Liver (tissue), 9 donors: ENCODE measurements around the gene IL32. TPM values are rescaled to one million over a fixed set of nuclear protein-coding genes. Genes with fewer than 3 reads are reported as not detected.

Experiments used
- DNase-seq: peaks from one replicate; pipeline ENCODE4 v3.0.0-alpha.2; 2017; ENCODE audit warnings: low spot score
- H3K27ac ChIP-seq, 2 donors: one replicate each; pipeline ENCODE4 v1.7.0; 2013; ENCODE audit warnings: inconsistent platforms in 2 of 2, low read length in 2 of 2, control low read depth in 1 of 2, low read depth in 1 of 2, mild to moderate bottlenecking in 1 of 2
- H3K27me3 ChIP-seq, 4 donors: one replicate each; pipeline versions ENCODE4 v1.6.1 to v1.7.0; 2013; ENCODE audit warnings: low read length in 3 of 4, inconsistent platforms in 1 of 4, mild to moderate bottlenecking in 1 of 4, moderate library complexity in 1 of 4; ENCODE audit not compliant: control insufficient read depth in 4 of 4, insufficient read depth in 4 of 4
- H3K36me3 ChIP-seq, 4 donors: one replicate each; pipeline versions ENCODE4 v1.6.1 to v1.7.0; 2013; ENCODE audit warnings: low read length in 3 of 4, mild to moderate bottlenecking in 3 of 4, low read depth in 1 of 4, moderate library complexity in 1 of 4; ENCODE audit not compliant: control insufficient read depth in 4 of 4, insufficient read depth in 3 of 4
- H3K4me1 ChIP-seq, 4 donors: one replicate each; pipeline versions ENCODE4 v1.6.1 to v1.7.0; 2013; ENCODE audit warnings: low read length in 3 of 4, mild to moderate bottlenecking in 3 of 4, moderate library complexity in 1 of 4; ENCODE audit not compliant: control insufficient read depth in 4 of 4, insufficient read depth in 4 of 4
- H3K4me3 ChIP-seq, 3 donors: one replicate each; pipeline versions ENCODE4 v1.6.1 to v1.7.0; 2013; ENCODE audit warnings: low read length in 3 of 3, control low read depth in 1 of 3, low read depth in 1 of 3, mild to moderate bottlenecking in 1 of 3
- H3K9ac ChIP-seq, 2 donors: one replicate each; pipeline ENCODE4 v1.7.0; 2013; ENCODE audit warnings: low read length in 2 of 2, mild to moderate bottlenecking in 2 of 2, moderate library complexity in 2 of 2, control low read depth in 1 of 2, low read depth in 1 of 2
- H3K9me3 ChIP-seq, 4 donors: one replicate each; pipeline versions ENCODE4 v1.6.1 to v1.7.0; 2013; ENCODE audit warnings: low read length in 3 of 4; ENCODE audit not compliant: control insufficient read depth in 4 of 4
- CTCF ChIP-seq: fragments of 150-350 bp; IDR thresholded peaks from 2 replicates; pipeline ENCODE4 v1.5.1; 2017; ENCODE audit warnings: improper control_type of control experiment, low read depth, low read length; ENCODE audit not compliant: missing input control
- FOXA2 ChIP-seq: IDR thresholded peaks from 2 replicates; pipeline ENCODE4 v1.6.1; 2016; ENCODE audit warnings: antibody characterized with exemption
- GABPA ChIP-seq, 2 donors: IDR thresholded peaks in 1 of 2; conservative IDR thresholded peaks in 1 of 2; 2 replicates each; pipeline ENCODE4 v1.6.1; 2016; ENCODE audit warnings: antibody characterized with exemption in 2 of 2, mild to moderate bottlenecking in 1 of 2, moderate library complexity in 1 of 2
- RAD21 ChIP-seq, 2 donors: IDR thresholded peaks; 2 replicates each; pipeline ENCODE4 v1.6.1; 2016; ENCODE audit warnings: antibody characterized with exemption in 2 of 2, mild to moderate bottlenecking in 2 of 2
- RXRA ChIP-seq, 2 donors: IDR thresholded peaks; 2 replicates each; pipeline ENCODE4 v1.6.1; 2017 to 2018; ENCODE audit warnings: antibody characterized with exemption in 2 of 2, mild to moderate bottlenecking in 1 of 2
- SP1 ChIP-seq: IDR thresholded peaks from 2 replicates; pipeline ENCODE4 v1.6.1; 2018; ENCODE audit warnings: antibody characterized with exemption, mild to moderate bottlenecking
- YY1 ChIP-seq: IDR thresholded peaks from 2 replicates; pipeline ENCODE4 v1.6.1; 2016; ENCODE audit warnings: antibody characterized with exemption, mild to moderate bottlenecking
- ZBTB33 ChIP-seq: IDR thresholded peaks from 2 replicates; pipeline ENCODE4 v1.6.1; 2016; ENCODE audit warnings: antibody characterized with exemption
- WGBS: extraction: QIAGEN DNeasy Blood & Tissue Kit; methylation state at CpG from one replicate; pipeline ENCODE4 v1.1.7; 2013; 5-methylcytosine and 5-hydroxymethylcytosine counted together
- polyA plus RNA-seq, 2 donors: library from polyadenylated mRNA; stranded (reverse) in 1 of 2; unstranded in 1 of 2; fragments of 200-250 nt in 1 of 2; fragments of >200 nt in 1 of 2; fragmentation: Nextera tagmentation in 1 of 2; extraction: Ambion mirVana in 1 of 2; gene quantifications; one replicate each; pipeline versions ENCODE4 v1.2.1 to v1.2.3, GENCODE V29; 2013 to 2015
- total RNA-seq, 2 donors: library from RNA; depleted of rRNA; stranded (reverse); fragments of >200 nt; gene quantifications; one replicate each; pipeline ENCODE4 v1.2.3, GENCODE V29; 2014
- donor health status: healthy.
- donor health status: healthy.
- donor health status: healthy.
- donor health status: healthy.
- donor health status: healthy.

The IL32 gene
- total and polyA plus RNA-seq, 4 donors = 8.6 to 328 (median 196) TPM

- no peak for DNase-seq
- H3K4me3 ChIP-seq = peak overlapping the region in 1 of 3 donors; percentile 72
- peaks cover 14 to 39% (median 26%) of the 10 kb centered on the region in 4 donors for H3K4me1 ChIP-seq
- TF ChIP-seq RAD21 (IDR thresholded peaks at IDR 0.05) (no peak), GABPA (IDR thresholded peaks at IDR 0.05 in 1 of 2, conservative IDR thresholded peaks at IDR 0.05 in 1 of 2) (no peak)
- peaks cover 0 to 14% (median 3%) of the 10 kb centered on the region in 4 donors for H3K36me3 ChIP-seq
- no peaks in the 10 kb centered on the region for H3K27me3 ChIP-seq
- H3K9me3 ChIP-seq = no peaks in the 10 kb centered on the region
- WGBS = 70% methylated on average over 8 of the region's 8 CpGs
- no peak overlapping the region for H3K9ac ChIP-seq
- H3K27ac ChIP-seq = peak overlapping the region; percentile 95 to 97
These were observed 42.6 kb upstream of the IL32 start for GRCh38 chr16:3022684-3023414.

DNA sequence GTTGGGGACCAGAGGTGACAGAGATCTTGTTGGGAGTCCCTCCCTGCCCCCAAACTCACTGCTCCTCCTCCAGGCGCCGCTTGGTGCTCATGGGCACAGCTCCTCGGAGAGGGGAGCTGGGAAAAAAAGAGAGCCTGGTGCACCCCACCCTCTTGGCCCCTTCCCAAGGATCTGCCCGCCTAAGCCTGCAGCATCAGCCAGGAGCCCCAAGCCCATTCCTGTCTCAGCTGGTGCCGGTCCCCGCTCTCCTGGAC is 42.1 kb upstream of the IL32 start:
- peaks cover 17 to 42% (median 26%) of the 10 kb centered on the region in 4 donors for H3K4me1 ChIP-seq
- peak overlapping the region in 2 of 3 donors; percentile 55 to 72 for H3K4me3 ChIP-seq
- H3K27ac ChIP-seq = peak overlapping the region; percentile 95 to 97
- H3K9me3 ChIP-seq = no peaks in the 10 kb centered on the region
- H3K36me3 ChIP-seq = peaks cover 0 to 14% (median 3%) of the 10 kb centered on the region in 4 donors
- no peak for DNase-seq
- no peak overlapping the region for H3K9ac ChIP-seq
- no peaks in the 10 kb centered on the region for H3K27me3 ChIP-seq
- TF ChIP-seq RAD21 (IDR thresholded peaks at IDR 0.05) = no peak
- TF ChIP-seq ZBTB33 = no peak
- TF ChIP-seq CTCF = no peak
- no peak for TF ChIP-seq FOXA2
- WGBS = 48% methylated on average over 6 of the region's 6 CpGs

DNA sequence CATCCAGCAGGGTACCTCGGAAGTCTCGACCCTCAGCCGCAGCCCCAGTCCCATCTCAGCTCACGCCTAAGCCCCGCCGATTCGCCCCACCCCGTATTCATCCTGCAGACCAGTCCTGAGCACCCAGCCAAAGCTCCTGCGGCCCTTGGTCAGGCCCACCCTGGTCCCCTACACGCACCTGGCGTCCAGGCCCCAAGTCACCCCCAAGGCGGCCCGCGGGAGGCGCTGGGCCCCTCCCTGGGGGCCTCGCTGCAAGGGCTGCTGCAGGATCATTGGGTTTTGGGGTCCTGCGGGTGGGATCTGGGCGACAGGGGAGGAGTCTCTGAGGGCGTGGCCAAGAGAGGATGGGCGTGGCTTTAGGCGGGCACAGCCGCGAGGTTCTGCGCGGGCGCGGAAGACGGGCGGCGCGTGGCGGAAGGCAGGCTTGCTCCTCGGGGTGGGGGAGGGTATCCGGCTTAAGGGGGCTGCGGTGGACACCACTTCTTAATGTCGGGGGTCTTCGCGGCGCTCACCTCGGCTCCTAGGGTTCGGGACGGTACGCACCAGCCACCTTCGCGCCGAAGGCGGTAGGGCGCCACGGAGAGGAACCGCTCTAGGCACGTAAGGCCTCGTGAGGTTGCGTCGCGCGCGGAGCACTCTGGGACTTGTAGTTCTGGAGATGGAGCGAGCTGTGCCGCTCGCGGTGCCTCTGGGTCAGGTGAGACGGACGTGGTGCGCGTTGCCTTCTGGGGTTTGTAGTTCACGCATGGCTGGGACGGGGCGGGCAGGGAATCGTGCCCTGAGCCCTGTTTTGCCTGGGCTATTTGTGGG is 41.6 kb upstream of the IL32 start, which contains the start of the genes HCFC1R1 and THOC6:
Gene HCFC1R1 (minus strand): TSS at position 274 of the 810 bp plus-strand sequence. CDS start 1 bp downstream, at position 273.
Gene THOC6 (plus strand): TSS at position 367 of the 810 bp plus-strand sequence. CDS start 292 bp downstream, at position 659.
- DNase-seq = peak; percentile 96
- peak within 1 kb of the TSS; percentile 40 to 64 for H3K9ac ChIP-seq
- WGBS = 1% methylated on average over 69 of the region's 69 CpGs
- H3K36me3 ChIP-seq = peaks cover 0 to 14% (median 3%) of the 10 kb centered on the region in 4 donors
- no peak for TF ChIP-seq RXRA (IDR thresholded peaks at IDR 0.05)
- TF ChIP-seq GABPA (IDR thresholded peaks at IDR 0.05 in 1 of 2, conservative IDR thresholded peaks at IDR 0.05 in 1 of 2) = peak in 1 of 2 donors; percentile 79
- peak; percentile 45 for TF ChIP-seq YY1
- peak; percentile 48 for TF ChIP-seq SP1
- no peak for TF ChIP-seq ZBTB33
- no peaks in the 10 kb centered on the region for H3K27me3 ChIP-seq
- H3K4me1 ChIP-seq = peaks cover 18 to 48% (median 25%) of the 10 kb centered on the region in 4 donors
- peak within 1 kb of the TSS; percentile 95 to 97 for H3K27ac ChIP-seq
- no peaks in the 10 kb centered on the region for H3K9me3 ChIP-seq
- peak within 1 kb of the TSS; percentile 55 to 79 (median 72) for H3K4me3 ChIP-seq
